ENCODE measurements around the gene MIOS. TPM values are rescaled to one million over a fixed set of nuclear protein-coding genes. Genes with fewer than 3 reads are reported as not detected.

Gene MIOS
- total RNA-seq, 1 donor from 2014 or later: 62.0 TPM

- Histone ChIP-seq H3K27ac (no peak overlapping the region), H3K27me3 (no peaks in the 10 kb centered on the region), H2AFZ (replicated peaks) (no peak overlapping the region), H3F3A (ENCODE audit: low read depth) (no peaks in the 10 kb centered on the region), H3K4me1 (no peaks in the 10 kb centered on the region), H3K9ac (no peak overlapping the region), H4K20me1 (ENCODE audit: low read depth) (no peaks in the 10 kb centered on the region), H3K36me3 (no peaks in the 10 kb centered on the region), H3K4me3 (no peak overlapping the region), H3K79me2 (ENCODE audit: low read depth) (no peaks in the 10 kb centered on the region), H3K9me3 (ENCODE audit: low read depth) (no peaks in the 10 kb centered on the region), H3K4me2 (no peak overlapping the region)
- no peak overlapping the region for H3K27ac Mint-ChIP-seq
- DNase-seq (ENCODE audit: low spot score): no peak
- H3K4me3 Mint-ChIP-seq: no peak overlapping the region
- no peaks in the 10 kb centered on the region for H3K36me3 Mint-ChIP-seq
- TF ChIP-seq EZH2 (IDR thresholded peaks at IDR 0.05) (no peak), CTCF (IDR thresholded peaks at IDR 0.05) (no peak), EZH2phosphoT487 (IDR thresholded peaks at IDR 0.05) (no peak)
- H3K27me3 Mint-ChIP-seq (ENCODE audit: insufficient read depth, low read depth): no peaks in the 10 kb centered on the region
- H3K4me1 Mint-ChIP-seq: no peaks in the 10 kb centered on the region
- no peaks in the 10 kb centered on the region for H3K9me3 Mint-ChIP-seq
These were observed 42.6 kb upstream of the MIOS start for GRCh38 chr7:7524121-7524520.

- Histone ChIP-seq H3K27me3 (no peaks in the 10 kb centered on the region), H3K4me3 (no peak overlapping the region), H3F3A (ENCODE audit: low read depth) (no peaks in the 10 kb centered on the region), H3K36me3 (no peaks in the 10 kb centered on the region), H3K4me2 (no peak overlapping the region), H3K9me3 (ENCODE audit: low read depth) (no peaks in the 10 kb centered on the region), H3K9ac (no peak overlapping the region), H3K79me2 (ENCODE audit: low read depth) (no peaks in the 10 kb centered on the region), H4K20me1 (ENCODE audit: low read depth) (no peaks in the 10 kb centered on the region), H3K4me1 (peaks cover 13% of the 10 kb centered on the region), H3K27ac (no peak overlapping the region), H2AFZ (replicated peaks) (no peak overlapping the region)
- H3K27me3 Mint-ChIP-seq (ENCODE audit: insufficient read depth, low read depth): no peaks in the 10 kb centered on the region
- no peaks in the 10 kb centered on the region for H3K36me3 Mint-ChIP-seq
- H3K9me3 Mint-ChIP-seq: no peaks in the 10 kb centered on the region
- no peak for DNase-seq (ENCODE audit: low spot score)
- TF ChIP-seq EZH2phosphoT487 (IDR thresholded peaks at IDR 0.05) (no peak), CTCF (IDR thresholded peaks at IDR 0.05) (no peak), EZH2 (IDR thresholded peaks at IDR 0.05) (no peak)
- H3K4me3 Mint-ChIP-seq: no peak overlapping the region
- H3K27ac Mint-ChIP-seq: no peak overlapping the region
- peaks cover 3% of the 10 kb centered on the region for H3K4me1 Mint-ChIP-seq
These were observed 40.7 kb upstream of the MIOS start for GRCh38 chr7:7526006-7526405.

GRCh38 chr7:7527047-7527446, 39.6 kb upstream of the MIOS start:
- H3K9me3 ChIP-seq (ENCODE audit: low read depth): no peaks in the 10 kb centered on the region
- no peaks in the 10 kb centered on the region for H3K36me3 Mint-ChIP-seq
- no peak overlapping the region for H3K27ac ChIP-seq
- H3K36me3 ChIP-seq: no peaks in the 10 kb centered on the region
- peaks cover 3% of the 10 kb centered on the region for H3K4me1 Mint-ChIP-seq
- TF ChIP-seq CTCF (IDR thresholded peaks at IDR 0.05) (no peak), EZH2phosphoT487 (IDR thresholded peaks at IDR 0.05) (no peak), EZH2 (IDR thresholded peaks at IDR 0.05) (no peak)
- no peak overlapping the region for H3K4me3 Mint-ChIP-seq
- H3K27ac Mint-ChIP-seq: no peak overlapping the region
- H3F3A ChIP-seq (ENCODE audit: low read depth): no peaks in the 10 kb centered on the region
- H3K4me1 ChIP-seq: peaks cover 13% of the 10 kb centered on the region
- H2AFZ ChIP-seq (replicated peaks): no peak overlapping the region
- no peak overlapping the region for H3K4me2 ChIP-seq
- H3K9ac ChIP-seq: no peak overlapping the region
- H3K4me3 ChIP-seq: no peak overlapping the region
- H3K9me3 Mint-ChIP-seq: no peaks in the 10 kb centered on the region
- H4K20me1 ChIP-seq (ENCODE audit: low read depth): no peaks in the 10 kb centered on the region
- H3K27me3 ChIP-seq: no peaks in the 10 kb centered on the region
- DNase-seq (ENCODE audit: low spot score): no peak
- H3K27me3 Mint-ChIP-seq (ENCODE audit: insufficient read depth, low read depth): no peaks in the 10 kb centered on the region
- no peaks in the 10 kb centered on the region for H3K79me2 ChIP-seq (ENCODE audit: low read depth)
